ENCODE measurements around the gene DPP6.

DNA sequence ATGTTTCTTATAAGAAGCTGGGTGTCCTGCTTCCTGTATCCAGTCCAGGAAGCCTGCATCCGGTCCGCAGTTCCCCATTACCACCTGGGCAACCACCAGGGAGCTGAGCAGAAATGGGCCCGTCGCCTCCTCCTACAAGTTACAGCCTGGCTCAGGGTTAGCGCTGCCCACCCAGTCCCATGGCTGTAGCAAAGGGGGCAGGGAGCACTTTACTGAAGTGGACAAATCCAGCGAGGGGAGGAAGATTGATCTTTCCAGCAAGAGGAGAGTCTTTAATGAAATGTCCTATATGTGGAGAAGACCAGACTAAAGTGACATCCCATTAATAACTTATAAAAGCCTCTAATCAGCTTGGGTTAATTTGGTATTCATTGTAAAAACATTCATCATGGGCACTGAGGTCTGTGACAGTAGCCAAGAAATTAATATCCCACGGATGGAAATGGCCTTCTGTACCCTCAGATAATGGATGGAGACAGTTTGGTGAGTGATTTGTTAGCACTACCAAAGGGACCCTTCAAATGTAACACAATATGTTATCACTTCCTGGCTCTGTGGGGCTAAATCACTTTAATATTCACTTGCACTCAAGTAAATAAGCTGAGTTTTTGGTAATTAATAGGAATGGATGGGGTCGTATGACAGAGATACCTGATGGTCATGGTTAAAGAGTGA is 627.3 kb downstream of the DPP6 start:
- TF ChIP-seq, protein P1, sequence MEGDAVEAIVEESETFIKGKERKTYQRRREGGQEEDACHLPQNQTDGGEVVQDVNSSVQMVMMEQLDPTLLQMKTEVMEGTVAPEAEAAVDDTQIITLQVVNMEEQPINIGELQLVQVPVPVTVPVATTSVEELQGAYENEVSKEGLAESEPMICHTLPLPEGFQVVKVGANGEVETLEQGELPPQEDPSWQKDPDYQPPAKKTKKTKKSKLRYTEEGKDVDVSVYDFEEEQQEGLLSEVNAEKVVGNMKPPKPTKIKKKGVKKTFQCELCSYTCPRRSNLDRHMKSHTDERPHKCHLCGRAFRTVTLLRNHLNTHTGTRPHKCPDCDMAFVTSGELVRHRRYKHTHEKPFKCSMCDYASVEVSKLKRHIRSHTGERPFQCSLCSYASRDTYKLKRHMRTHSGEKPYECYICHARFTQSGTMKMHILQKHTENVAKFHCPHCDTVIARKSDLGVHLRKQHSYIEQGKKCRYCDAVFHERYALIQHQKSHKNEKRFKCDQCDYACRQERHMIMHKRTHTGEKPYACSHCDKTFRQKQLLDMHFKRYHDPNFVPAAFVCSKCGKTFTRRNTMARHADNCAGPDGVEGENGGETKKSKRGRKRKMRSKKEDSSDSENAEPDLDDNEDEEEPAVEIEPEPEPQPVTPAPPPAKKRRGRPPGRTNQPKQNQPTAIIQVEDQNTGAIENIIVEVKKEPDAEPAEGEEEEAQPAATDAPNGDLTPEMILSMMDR (IDR thresholded peaks at IDR 0.05; ENCODE audit: low read depth, low read length): no peak
- TF ChIP-seq, protein P2, sequence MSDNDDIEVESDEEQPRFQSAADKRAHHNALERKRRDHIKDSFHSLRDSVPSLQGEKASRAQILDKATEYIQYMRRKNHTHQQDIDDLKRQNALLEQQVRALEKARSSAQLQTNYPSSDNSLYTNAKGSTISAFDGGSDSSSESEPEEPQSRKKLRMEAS (IDR thresholded peaks at IDR 0.05; ENCODE audit: low read depth, low read length): no peak
